Right lobe of liver (tissue), 6 donors: ENCODE results near the gene ST7. TPM values are rescaled to one million over a fixed set of nuclear protein-coding genes. Genes with fewer than 3 reads are reported as not detected.

Experiments
- ATAC-seq, 4 donors: fragments of 200-7000 bp; cut with Tn5 transposase; one replicate each; pipeline ENCODE4 v1.9.1; 2020; ENCODE audit warnings: mild to moderate bottlenecking in 4 of 4, moderate library complexity in 4 of 4
- DNase-seq, 3 donors: peaks; one replicate each; pipeline ENCODE4 v3.0.0-alpha.2; 2020
- H3K27ac ChIP-seq, 3 donors: fragments of 200-600 bp; one replicate each; pipeline ENCODE4 v1.8.0; 2022
- H3K27me3 ChIP-seq, 2 donors: fragments of 200-600 bp; one replicate each; pipeline ENCODE4 v1.8.0; 2022
- H3K36me3 ChIP-seq, 4 donors: fragments of 200-600 bp; sonication (generic) in 1 of 4; one replicate each; pipeline versions ENCODE4 v1.5.1 to v1.8.0; 2017 to 2022; ENCODE audit warnings: control low read depth in 1 of 4
- H3K4me1 ChIP-seq, 4 donors: fragments of 200-600 bp; sonication (generic) in 1 of 4; one replicate each; pipeline versions ENCODE4 v1.5.1 to v1.8.0; 2017 to 2022; ENCODE audit warnings: control low read depth in 1 of 4
- H3K4me3 ChIP-seq, 3 donors: fragments of 200-600 bp; one replicate each; pipeline ENCODE4 v1.8.0; 2022
- H3K9me3 ChIP-seq, 4 donors: fragments of 200-600 bp; sonication (generic) in 1 of 4; one replicate each; pipeline versions ENCODE4 v1.5.1 to v1.8.0; 2017 to 2022; ENCODE audit warnings: control low read depth in 1 of 4
- POLR2A ChIP-seq: fragments of 450-650 bp; IDR thresholded peaks from one replicate; pipeline ENCODE4 v1.6.1; 2017; ENCODE audit warnings: antibody characterized with exemption, mild to moderate bottlenecking
- WGBS: methylation state at CpG from one replicate; pipeline ENCODE4 v1.1.6; 2018; ENCODE audit warnings: low coverage, low lambda C conversion rate; ENCODE audit not compliant: insufficient coverage; ENCODE audit errors: missing lambda C conversion rate; 5-methylcytosine and 5-hydroxymethylcytosine counted together
- intact Hi-C, 2 donors: fragments of 100-400 bp; cut with DNase I; formaldehyde crosslinking; loops; one replicate each; pipeline versions ENCODE4 v1.11.2 to v1.14.1; 2022
- total RNA-seq, 6 experiments: library from RNA; depleted of rRNA in 2 of 6; stranded (reverse); fragments of >200 nt in 2 of 6; fragmentation: NEBNext Ultra II Directional in 3 of 6; extraction: Animal tissue kit (Norgen Biotek cat#: 25700) in 3 of 6; gene quantifications; one replicate each; pipeline versions ENCODE4 v1.1.0 to v1.2.4, GENCODE V29; 2016 to 2023
- TF ChIP-seq, protein P1 (sequence below), 4 donors: fragments of 200-600 bp in 3 of 4; fragments of 450-650 bp in 1 of 4; IDR thresholded peaks; one replicate each; pipeline versions ENCODE4 v1.5.1 to v1.8.0; 2016 to 2022; ENCODE audit warnings: antibody characterized with exemption in 4 of 4, mild to moderate bottlenecking in 2 of 4
- donor health status: DM: no; HTN: yes; CAD: no.
- donor health status: DM: no; HTN: no; CAD: no.
- donor health status: DM: no; HTN: no; CAD: no.
- donor health status: DM: no; HTN: yes; CAD: no.
- donor health status: DM: no; HTN: yes; CAD: no.

Gene ST7
- total RNA-seq, 6 experiments from 2014 or later = 17.4 to 29.9 (median 22.4) TPM

DNA sequence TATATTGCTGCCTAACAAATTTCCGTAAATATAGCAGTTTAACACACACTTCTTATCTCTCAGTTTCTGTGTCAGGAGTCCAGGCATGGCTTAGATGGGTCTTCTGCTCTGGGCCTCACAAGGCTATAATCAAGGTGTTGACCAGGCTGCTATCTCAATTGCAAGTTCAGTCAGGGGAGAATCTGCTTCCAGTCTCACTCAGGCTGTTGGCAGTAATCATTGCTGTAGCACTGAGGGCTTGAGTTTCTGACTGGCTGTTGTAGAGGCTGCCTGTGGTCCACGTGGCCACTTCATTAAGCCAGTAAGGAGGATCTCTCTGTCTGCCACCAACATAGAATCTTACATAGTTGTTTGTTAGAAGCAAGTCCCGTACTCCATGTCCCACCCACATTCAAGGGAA lies 138.4 kb downstream of the ST7 start:
- intact Hi-C loops = no loop called here

GRCh38 chr7:117092785-117093184 lies 139.5 kb downstream of the ST7 start:
- Histone ChIP-seq H3K27me3 (no peaks in the 10 kb centered on the region), H3K27ac (no peak overlapping the region), H3K4me1 (no peaks in the 10 kb centered on the region), H3K4me3 (no peak overlapping the region), H3K9me3 (no peaks in the 10 kb centered on the region), H3K36me3 (no peaks in the 10 kb centered on the region)
- DNase-seq (no peak), ATAC-seq (no peak)
- TF ChIP-seq, protein P1, sequence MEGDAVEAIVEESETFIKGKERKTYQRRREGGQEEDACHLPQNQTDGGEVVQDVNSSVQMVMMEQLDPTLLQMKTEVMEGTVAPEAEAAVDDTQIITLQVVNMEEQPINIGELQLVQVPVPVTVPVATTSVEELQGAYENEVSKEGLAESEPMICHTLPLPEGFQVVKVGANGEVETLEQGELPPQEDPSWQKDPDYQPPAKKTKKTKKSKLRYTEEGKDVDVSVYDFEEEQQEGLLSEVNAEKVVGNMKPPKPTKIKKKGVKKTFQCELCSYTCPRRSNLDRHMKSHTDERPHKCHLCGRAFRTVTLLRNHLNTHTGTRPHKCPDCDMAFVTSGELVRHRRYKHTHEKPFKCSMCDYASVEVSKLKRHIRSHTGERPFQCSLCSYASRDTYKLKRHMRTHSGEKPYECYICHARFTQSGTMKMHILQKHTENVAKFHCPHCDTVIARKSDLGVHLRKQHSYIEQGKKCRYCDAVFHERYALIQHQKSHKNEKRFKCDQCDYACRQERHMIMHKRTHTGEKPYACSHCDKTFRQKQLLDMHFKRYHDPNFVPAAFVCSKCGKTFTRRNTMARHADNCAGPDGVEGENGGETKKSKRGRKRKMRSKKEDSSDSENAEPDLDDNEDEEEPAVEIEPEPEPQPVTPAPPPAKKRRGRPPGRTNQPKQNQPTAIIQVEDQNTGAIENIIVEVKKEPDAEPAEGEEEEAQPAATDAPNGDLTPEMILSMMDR (IDR thresholded peaks at IDR 0.05) = no peak
- no peak for TF ChIP-seq POLR2A
- 93% methylated on average over 3 of the region's 3 CpGs for WGBS
- intact Hi-C loops = no loop called here

More for the DNA sequence above, 138.4 kb downstream of the ST7 start:
- Histone ChIP-seq H3K36me3 (no peaks in the 10 kb centered on the region), H3K4me3 (no peak overlapping the region), H3K4me1 (no peaks in the 10 kb centered on the region), H3K9me3 (no peaks in the 10 kb centered on the region), H3K27ac (no peak overlapping the region), H3K27me3 (no peaks in the 10 kb centered on the region)
- no peak for TF ChIP-seq POLR2A
- TF ChIP-seq, protein P1 (IDR thresholded peaks at IDR 0.05) = no peak
- DNase-seq (no peak), ATAC-seq (no peak)
- WGBS = 93% methylated on average over 2 of the region's 3 CpGs

- intact Hi-C loops = no loop called here
- Histone ChIP-seq H3K27me3 (no peaks in the 10 kb centered on the region), H3K9me3 (no peaks in the 10 kb centered on the region), H3K27ac (no peak overlapping the region), H3K36me3 (no peaks in the 10 kb centered on the region), H3K4me1 (peaks cover 0 to 6% (median 0%) of the 10 kb centered on the region in 4 donors), H3K4me3 (no peak overlapping the region)
- DNase-seq = no peak
- WGBS = 92% methylated on average over 2 of the region's 3 CpGs
- TF ChIP-seq, protein P1 (IDR thresholded peaks at IDR 0.05) = no peak
- no peak for TF ChIP-seq POLR2A
- no peak for ATAC-seq
These were observed 141.2 kb downstream of the ST7 start for GRCh38 chr7:117094457-117094856.

DNA sequence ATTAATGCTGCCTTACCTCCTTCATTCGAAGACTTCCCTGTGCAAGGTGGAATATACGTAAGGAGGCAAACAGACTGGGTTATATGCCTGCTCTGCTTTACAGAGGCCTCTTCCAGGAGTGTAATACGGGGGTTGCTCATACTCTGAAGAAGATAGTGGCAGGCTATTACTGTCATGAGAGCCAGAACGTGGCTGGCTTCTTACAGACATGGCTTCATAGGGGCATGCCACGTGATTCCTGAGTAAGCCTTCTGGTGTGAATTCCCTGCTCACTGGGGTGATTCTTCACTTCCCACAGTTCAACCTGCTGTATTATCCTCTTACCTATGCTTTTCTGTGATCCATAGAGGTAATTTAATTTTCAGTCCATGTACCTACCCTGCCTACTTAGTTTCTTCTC lies 141.8 kb downstream of the ST7 start:
- ATAC-seq = no peak
- 93% methylated on average over 4 of the region's 5 CpGs for WGBS
- Histone ChIP-seq H3K9me3 (no peaks in the 10 kb centered on the region), H3K4me3 (no peak overlapping the region), H3K36me3 (no peaks in the 10 kb centered on the region), H3K27ac (no peak overlapping the region), H3K27me3 (no peaks in the 10 kb centered on the region), H3K4me1 (peaks cover 0 to 6% (median 0%) of the 10 kb centered on the region in 4 donors)
- intact Hi-C loops = no loop called here
- no peak for DNase-seq
- TF ChIP-seq, protein P1 (IDR thresholded peaks at IDR 0.05) = no peak
- no peak for TF ChIP-seq POLR2A

DNA sequence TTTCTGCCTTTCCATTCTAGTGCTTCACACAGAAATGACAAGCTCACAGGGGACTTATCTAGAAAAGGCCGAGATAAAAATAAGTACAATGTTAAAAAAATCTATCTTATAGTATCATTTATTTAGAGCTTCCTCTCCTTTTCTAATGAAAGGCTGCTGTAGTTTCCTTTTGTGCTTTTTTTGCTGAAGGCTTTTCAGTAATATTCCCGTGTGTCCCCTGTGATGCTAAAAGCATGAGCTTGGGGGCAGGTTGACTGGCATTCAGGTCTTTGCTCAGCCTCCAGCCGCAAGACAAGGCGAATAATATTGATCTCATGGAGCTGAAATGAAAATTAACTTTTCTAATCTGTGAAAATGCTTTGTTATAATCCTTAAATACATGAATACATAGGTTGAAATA lies 143.0 kb downstream of the ST7 start:
- Histone ChIP-seq H3K9me3 (no peaks in the 10 kb centered on the region), H3K4me3 (no peak overlapping the region), H3K27me3 (no peaks in the 10 kb centered on the region), H3K27ac (no peak overlapping the region), H3K4me1 (peaks cover 0 to 6% (median 0%) of the 10 kb centered on the region in 4 donors), H3K36me3 (no peaks in the 10 kb centered on the region)
- no peak for TF ChIP-seq POLR2A
- TF ChIP-seq, protein P1 (IDR thresholded peaks at IDR 0.05) = no peak
- no peak for DNase-seq
- WGBS = 62% methylated on average over 4 of the region's 4 CpGs
- intact Hi-C loops = no loop called here
- no peak for ATAC-seq
